HG03135 (cell line): ENCODE data around the gene POU2F2.
A peak's percentile ranks its signal among the peaks of the same experiment; 100 is the strongest.

ENCODE experiments used
- ATAC-seq: cut with Tn5 transposase; IDR thresholded peaks from one replicate; pipeline ENCODE4 v1.9.1; 2021; ENCODE audit warnings: mild to moderate bottlenecking, moderate library complexity; ENCODE audit not compliant: unreplicated experiment

The POU2F2 gene

GRCh38 chr19:42086188-42086736, 46.0 kb downstream of the POU2F2 start:
- ATAC-seq = no peak

GRCh38 chr19:42083537-42083936, 48.7 kb downstream of the POU2F2 start:
- ATAC-seq = no peak

GRCh38 chr19:42081584-42082203, 50.6 kb downstream of the POU2F2 start:
- ATAC-seq = no peak

GRCh38 chr19:42080764-42081375, 51.4 kb downstream of the POU2F2 start:
- ATAC-seq = no peak

GRCh38 chr19:42079886-42080763, 52.1 kb downstream of the POU2F2 start:
- ATAC-seq = no peak

GRCh38 chr19:42079276-42079669, 53.0 kb downstream of the POU2F2 start:
- no peak for ATAC-seq

GRCh38 chr19:42078538-42079275, 53.5 kb downstream of the POU2F2 start:
- ATAC-seq = no peak

GRCh38 chr19:42078058-42078457, 54.2 kb downstream of the POU2F2 start:
- ATAC-seq = no peak

- ATAC-seq = no peak
These were observed 55.8 kb downstream of the POU2F2 start for GRCh38 chr19:42076380-42076944.

- ATAC-seq = peak; percentile 94
These were observed 56.4 kb downstream of the POU2F2 start, which contains the start of gene ZNF574 for GRCh38 chr19:42075616-42076379. TSS of gene ZNF574 (plus strand) at chr19:42076166. CDS start at chr19:42078607, 2,441 bp downstream.

GRCh38 chr19:42075364-42075615, 57.0 kb downstream of the POU2F2 start:
- ATAC-seq = no peak

- no peak for ATAC-seq
These were observed 57.5 kb downstream of the POU2F2 start for GRCh38 chr19:42074513-42075363.

GRCh38 chr19:42071247-42071646, 61.0 kb downstream of the POU2F2 start:
- no peak for ATAC-seq

GRCh38 chr19:42069619-42070351, 62.5 kb downstream of the POU2F2 start, which contains the start of gene GRIK5:
TSS of gene GRIK5 (minus strand) at chr19:42070206. CDS start at chr19:42065770, 4,436 bp downstream.
- ATAC-seq = no peak

GRCh38 chr19:42068756-42069571, 63.3 kb downstream of the POU2F2 start:
- ATAC-seq = no peak

- ATAC-seq = no peak
These were observed 63.9 kb downstream of the POU2F2 start for GRCh38 chr19:42068361-42068755.

- ATAC-seq = no peak
These were observed 64.8 kb downstream of the POU2F2 start for GRCh38 chr19:42067315-42067888.
